Renal cortical epithelial cell (primary cell): ENCODE data around the gene FUOM. TPM values are rescaled to one million over a fixed set of nuclear protein-coding genes. Genes with fewer than 3 reads are reported as not detected.

Source experiments
- DNase-seq: peaks from one replicate; pipeline ENCODE4 v3.0.0-alpha.2; 2011; ENCODE audit warnings: low read depth
- total RNA-seq: library from RNA; depleted of rRNA; stranded (reverse); fragments of >200 nt; gene quantifications from 2 replicates; pipeline ENCODE4 v1.2.3, GENCODE V29; 2014

The FUOM gene
- total RNA-seq, 1 donor from 2014 or later: 6.3 TPM

DNA sequence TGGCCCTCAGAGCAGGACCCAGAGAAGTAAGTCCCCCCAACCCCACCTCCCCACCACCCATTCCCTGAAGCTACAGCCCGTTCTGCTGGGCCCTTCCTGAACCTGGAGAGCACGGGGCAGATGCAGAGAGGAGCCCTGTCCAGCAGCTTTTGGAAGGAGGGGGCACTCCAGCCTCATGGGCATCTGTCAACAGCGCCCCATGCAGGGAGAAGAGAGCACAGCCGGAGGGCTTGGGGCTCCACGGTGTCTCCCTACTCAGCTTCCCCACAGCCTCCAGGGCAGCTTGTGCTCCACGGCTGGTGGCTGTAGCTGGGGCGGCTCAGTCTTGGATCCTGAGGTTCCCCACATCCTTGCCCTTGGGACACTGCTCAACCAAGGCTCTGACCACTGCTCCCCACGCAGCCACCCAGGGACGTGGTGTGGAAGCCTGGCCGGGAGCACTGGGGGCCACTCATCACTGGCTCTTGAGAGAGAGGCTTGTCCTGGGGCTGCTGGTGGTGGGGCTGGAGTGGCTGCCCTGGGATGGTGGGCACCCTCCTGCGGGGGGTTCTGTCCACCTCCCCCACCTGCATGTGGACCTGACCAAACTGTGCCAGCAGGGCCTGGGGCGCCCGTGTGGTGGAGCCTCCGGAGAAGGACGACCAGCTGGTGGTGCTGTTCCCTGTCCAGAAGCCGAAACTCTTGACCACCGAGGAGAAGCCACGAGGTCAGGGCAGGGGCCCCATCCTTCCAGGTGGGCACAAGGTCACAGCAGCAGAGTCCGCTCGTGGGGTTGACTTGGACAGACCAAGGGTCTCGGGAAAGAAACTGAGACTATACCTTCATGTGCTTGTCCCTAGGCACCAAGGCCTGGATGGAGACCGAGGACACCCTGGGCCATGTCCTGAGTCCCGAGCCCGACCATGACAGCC is 6.2 kb downstream of the FUOM start:
- no peak for DNase-seq

DNA sequence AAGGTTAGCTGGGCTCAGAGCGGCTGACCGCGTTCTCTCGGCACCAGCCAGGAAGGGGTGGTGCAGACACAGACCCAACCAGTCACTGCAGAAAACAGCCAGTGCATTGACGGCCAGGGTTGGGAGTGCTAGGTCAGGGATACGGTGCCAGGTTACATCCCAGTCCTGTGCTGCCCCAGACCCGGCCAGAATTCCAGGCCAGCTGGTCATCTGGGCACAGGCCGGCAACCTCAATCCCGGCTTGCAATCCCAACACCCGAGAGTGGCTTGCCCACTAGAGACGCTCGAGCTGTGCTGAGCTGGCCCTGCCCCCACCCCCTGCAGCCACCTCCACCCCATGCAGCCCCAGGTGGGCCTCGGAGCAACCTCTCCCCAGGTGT is 6.9 kb downstream of the FUOM start:
- DNase-seq: no peak

DNA sequence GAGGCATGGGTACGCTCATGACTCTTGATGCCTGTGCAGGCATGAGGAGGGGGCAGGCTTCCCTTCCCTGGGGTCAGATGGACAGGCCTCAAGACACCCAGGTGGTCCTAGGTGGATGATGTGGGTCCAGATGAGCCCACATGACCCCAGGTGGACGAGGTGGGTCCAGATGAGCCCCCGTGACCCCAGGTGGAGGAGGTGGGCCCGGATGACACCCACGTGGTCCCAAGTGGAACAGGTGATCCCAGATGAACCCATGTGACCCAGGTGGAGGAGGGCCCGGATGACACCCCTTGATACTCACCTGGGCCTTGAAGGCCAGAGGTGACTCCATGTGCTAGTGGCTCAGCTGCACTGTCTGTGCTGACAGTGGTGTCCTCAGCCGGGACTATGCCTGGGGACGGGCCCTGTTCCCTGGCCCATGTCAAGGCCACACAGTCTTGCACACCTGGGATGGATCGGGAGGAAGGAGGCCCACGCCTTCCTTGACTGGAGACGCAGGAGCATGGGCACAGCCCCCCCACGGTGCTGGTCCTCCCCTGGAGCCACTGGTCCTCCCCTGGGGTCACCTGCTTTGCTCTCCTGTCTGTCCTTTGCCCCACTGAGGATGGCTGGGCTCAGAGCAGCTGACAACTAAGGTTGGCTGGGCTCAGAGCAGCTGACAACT is 7.4 kb downstream of the FUOM start:
- no peak for DNase-seq

DNA sequence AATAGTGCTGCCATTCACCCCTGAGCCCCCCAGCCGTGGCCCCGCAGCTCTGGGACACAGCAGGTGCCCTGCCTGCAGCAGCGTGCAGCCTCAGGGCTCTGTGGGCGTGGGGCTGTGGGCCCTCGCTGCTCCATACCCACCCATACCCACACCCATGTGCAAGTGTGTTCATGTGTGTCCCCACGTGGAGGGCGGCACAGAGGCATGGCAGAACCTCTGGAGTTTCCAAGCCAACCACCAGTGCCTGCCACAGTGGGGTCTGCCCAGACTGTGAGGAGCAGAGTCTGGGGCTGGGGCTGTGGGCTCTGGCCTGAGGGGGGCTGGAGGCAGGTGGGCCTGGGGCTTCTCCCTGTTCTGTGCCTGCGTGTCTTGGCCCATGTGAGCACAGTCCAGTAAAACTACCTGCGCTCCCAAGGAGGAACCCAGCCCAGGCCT is 8.2 kb downstream of the FUOM start:
- no peak for DNase-seq

DNA sequence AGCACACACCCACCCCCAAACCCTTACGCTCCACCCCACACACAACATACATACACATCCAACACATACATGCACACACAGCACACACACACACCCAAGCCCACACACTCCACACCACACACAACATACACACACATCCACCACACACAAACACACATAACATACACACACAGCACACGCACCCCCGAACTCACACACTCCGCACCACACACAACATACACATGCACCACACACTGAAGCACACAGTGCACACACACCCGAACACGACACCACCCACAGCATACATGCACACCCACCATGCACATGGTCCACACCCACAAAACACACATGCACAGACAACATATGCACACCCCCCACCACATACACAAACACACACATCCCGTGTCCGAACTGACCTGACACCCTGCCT is 8.7 kb downstream of the FUOM start:
- no peak for DNase-seq

DNA sequence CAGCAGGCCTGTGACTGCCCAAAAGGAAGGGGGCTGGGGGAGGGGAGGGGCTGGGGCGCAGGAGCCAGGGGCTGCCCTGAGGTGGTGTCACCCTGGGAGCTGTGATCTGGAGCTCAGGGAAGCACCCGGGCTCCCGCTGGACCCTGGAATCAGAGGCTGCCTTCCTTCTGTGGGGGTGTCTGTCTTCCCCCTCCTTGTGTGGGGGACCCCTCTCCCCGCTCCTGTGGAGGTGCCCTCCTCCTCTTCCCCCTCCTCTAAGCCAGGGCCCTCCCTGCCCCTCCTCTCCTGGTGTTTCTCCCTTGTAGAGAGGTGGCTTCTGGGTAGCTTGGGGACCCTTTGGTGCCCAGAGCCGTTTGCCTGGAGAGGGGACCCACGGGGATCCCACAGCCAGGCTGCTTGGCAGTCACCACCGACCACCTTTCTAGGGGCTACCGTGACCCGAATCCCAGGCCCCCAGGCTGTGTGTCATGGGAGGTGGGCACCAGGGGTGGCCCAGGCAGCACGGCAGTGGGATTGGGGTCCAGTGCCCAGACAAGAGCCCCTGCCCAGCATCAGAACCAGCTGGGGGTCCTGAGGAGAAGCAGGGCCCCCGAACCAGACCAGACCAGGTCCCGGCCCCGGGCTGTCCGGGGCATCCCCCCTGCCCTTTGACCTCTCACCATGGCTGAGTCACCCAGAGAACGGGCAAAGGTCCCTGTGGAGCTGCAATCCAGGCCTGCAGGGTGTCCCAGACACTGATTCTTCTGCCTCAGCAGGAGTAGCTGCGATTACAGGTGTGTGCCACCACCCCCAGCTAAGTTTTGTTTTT is 9.9 kb downstream of the FUOM start:
- no peak for DNase-seq

DNA sequence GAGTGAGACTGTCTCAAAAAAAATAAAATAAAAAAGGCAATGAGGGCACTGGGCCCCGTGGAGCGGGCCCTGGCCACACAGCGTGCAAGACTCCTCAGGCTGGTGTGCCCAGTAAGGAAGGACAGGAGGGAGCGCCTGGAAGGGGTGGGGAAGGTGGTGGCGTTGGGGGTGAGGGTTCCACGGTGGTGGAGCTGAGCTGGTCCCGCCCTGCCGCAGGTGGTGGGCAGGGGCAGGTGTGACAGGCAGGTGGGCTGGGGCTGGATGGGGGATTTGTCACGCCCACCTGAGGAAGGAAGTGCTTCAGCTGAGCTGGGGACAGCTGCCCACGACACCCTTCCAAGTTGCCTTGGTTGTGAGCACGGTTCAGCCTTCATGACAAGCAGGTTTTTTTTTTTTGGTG is 11.4 kb downstream of the FUOM start:
- DNase-seq: no peak

DNA sequence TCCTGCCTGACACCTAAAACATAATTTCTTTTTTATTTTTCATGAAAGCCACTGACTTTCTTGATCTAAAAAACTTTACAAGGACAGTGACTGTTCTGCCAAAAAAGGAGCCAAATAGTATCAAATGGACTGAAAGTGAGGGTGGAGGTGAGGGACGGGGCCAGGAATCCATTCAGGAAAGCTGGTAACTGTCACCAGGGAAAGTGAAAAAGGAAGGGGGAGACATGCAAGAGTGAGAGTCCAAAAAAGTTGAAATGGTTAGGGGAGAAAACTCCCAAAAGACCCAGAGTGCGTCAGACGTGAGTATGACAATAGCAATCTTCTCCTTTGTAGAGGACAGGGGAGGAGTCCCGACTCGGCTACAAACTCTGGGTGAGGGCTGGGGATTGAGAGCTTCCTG is 13.6 kb downstream of the FUOM start:
- DNase-seq: no peak

DNA sequence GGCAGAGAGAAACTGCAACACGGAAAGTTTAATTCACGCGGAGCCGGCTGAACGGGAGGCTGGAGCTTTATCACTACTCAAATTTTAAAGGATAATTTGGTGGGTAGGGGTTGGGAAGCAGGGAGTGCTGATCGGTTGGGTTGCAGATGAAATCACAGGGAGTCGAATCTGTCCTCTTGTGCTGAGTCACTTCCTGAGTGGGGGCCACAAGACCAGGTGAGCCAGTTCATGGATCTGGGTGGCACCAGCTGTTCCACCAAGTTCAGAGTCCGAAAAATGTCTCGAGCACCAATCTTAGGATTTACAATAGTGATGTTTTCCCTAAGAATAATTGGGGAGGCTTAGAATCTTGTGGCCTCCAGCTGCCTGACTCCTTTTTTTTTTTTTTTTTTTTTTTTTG is 14.3 kb downstream of the FUOM start:
- no peak for DNase-seq

DNA sequence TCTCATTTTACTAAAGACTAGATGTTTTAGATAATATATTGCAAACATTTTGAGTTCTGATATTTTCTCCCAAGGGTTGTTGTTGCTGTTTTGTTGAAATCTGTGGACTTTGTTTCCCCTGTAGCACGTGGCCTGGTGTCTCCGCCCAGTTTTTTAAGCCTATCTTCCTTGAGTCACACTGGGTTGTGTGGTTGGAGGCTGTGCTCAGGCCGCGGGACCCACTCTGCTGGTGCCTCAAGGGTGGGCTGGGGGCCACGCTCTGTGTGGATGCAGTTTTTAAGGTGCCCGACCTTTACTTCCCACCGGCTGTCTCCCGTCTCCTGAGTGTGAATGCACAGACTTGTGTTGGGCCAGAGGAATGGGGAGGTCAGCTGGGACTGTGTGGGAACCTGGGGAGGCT is 14.9 kb downstream of the FUOM start:
- DNase-seq: no peak

DNA sequence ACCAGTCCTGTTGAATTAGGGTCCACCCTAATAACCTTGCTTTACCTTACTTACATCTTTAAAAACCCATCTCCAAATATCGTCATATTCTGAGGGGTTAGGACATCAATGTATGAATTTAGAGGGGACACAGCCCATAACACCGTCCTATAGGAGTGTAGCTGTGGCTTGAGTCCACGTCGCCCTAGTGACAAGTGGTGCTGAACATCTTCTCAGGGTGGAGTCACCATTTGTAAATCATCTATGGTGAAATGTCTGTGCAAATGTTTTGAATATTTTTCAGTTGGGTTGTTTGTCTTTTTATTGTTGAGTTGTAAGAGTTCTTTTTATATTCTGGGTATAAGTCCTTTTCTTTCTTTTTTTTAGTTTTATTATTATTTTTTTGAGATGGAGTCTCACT is 15.8 kb downstream of the FUOM start:
- no peak for DNase-seq

DNA sequence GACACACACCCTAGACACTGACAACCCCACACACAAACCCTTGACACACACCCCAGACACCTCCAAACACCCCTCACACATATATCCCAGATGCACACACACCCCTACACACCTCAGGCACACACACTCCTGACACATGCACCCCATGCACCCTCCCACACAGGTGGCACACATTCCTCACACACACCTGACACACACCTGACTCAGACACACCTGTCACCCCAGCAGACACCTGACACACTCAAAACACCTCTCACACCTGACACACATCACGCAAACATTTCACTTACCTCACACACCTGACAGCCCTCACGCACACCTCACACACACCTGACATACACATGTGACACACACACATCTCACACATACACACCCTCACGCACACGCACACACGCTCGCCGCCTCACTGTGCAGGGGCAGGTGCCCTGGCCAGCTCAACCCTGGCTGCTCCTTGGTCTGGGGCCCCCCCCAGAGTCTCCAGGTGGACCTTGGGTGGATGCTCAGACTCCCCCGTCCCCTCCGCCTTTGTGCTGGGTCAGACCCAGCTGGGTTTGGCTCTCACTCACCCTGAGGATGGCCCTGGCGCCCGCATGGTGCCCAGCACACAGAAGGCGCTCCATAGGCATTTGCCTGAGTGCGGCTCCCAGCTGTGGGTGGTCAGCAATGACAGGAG is 18.0 kb downstream of the FUOM start:
- no peak for DNase-seq

DNA sequence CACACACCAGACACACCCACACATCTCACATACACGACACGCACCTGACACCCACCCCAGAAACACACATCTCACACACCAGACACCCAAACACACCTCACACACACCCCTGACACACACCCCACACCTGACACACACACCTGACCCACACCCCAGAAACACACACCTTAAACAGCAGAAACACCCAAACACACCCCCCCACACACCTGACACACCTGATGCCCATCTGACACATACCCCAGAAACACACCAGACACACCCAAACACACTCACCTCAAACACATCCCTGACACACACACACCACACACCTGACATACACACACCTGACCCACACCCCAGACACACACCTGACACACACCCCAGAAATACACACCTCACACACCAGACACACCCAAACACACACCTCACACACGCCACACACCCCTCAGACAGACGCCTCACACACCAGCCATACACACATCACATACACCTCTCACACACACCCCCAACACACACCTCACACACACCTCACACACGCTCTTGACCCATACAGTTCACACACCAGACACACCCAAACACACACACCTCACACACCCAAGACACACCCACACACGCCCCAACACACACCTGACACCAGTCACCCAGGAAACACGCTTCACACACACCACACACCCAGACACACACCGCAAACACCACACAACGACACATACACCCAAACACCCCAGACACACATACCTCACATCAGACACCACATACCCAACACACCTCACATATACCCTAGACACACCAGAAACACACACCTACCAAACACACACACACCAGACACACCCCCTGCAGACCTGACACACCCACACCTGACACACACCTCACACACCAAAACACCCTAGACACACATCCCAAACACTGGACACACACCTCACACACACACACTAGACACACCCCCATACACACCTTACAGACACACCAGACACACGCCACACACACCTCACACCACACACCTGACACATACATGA is 19.4 kb downstream of the FUOM start:
- no peak for DNase-seq

DNA sequence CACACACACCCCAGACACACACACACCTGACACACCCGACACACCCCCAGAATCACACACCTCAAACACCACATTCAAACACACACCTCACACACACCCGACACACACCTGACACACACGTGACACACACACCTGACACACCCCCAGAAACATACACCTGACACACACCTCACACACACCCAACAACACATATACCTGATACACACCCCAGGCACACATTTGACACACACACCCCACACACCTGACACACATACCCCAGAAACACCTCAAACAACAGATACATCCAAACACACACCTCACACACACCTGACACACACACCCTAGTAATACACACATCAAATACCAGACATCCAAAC is 20.5 kb downstream of the FUOM start:
- DNase-seq: no peak

DNA sequence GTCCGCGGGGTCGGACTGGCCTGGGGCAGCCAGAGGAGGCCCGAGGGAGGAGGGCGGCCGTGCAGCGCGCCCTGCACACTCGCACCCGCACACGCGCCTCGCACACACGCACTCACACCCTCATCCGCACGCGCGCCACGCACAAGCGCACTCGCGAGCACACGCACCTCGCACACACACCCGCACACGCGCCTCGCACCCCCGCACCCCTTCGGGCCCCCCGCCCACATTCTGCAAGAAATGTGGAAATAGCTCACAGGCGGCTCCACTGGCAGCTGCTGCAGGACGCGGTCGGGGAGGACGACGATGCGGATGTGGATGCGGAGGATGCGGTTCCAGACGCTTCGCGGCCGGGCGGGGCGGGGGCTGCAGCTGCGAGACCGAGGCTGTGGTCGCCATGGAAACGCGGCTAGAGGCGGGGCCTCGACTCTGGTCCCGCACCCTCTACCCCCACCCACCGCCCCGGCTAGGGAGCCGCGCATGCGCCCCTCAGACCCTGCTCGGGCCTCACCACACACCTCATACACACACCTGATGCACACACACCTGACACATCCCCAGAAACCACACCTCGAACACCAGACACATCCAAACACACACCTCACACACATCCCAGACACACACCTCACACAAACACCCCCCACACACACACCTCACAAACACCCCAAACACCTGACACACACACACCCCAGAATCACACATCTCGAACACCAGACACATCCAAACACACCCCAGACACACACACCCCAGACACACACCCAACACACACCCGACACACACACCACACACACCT is 21.0 kb downstream of the FUOM start, which contains the start of gene CALY:
TSS of gene CALY (minus strand) at position 320 of the 793 bp plus-strand sequence. CDS start 7,907 bp downstream, outside the sequence.
- no peak for DNase-seq

DNA sequence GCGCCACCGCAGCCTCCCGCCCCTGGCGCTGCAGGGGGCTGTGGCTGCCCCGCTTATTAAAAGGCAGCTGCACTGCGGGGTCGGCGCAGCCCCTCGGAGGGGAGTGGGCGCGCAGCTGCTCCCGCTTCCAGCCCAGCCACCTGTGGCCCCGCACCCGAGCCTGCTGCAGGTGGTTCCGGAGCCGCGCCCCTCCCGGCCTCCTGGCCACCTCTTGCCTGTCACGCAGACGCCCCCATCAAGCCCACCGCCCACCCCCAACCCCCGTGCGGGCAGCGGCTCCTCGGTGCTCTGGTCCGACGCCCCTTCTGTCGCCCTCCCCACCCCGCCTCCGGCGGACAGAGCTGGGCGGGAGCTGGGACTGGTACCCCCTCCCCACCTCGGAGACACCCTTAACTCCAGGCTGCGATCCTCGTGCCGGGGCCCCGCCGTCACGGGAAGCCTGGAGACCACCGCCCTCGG is 21.7 kb downstream of the FUOM start:
- no peak for DNase-seq

DNA sequence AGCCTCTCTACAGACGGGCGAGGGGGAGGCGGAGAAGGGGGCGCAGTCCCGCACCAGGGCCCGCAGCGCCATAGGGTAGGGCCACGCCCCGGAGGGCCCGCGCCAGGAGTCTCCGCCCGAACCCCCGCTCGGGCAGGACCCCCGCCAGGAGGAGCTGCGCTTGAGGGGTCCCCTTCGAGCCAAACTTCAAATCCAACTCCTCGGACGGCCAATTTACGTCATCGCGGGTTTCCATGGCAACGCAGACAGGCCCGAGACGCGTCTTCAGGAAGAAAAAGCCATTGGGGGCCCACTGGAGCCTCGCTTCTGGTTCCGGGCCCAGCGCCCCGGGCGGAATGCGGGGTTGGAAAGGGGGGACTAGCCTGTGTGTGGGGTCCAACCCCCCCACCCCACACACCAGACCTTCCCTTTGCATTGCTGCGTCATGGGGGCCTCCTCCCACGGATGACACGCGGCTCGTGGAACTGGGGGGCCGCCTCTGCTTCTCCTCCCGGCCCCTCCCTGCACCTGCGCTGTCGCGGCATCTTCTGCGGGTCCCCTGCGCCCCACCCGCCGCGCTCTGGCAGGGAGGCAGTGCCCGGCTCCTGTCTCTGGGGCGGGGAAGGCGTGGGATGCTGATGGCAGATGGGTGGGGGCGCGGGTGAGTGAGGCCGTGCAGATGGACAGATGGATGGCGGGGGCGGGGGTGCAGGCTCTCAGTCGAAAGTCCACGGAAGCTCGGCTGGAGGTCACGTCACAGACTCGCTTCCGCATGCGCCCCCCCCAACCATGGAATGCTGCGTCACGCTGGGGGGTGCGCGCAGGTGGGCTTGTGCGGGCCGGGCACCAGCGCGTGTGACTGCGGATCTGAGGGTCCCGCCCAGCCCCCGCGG is 22.3 kb downstream of the FUOM start:
- no peak for DNase-seq

DNA sequence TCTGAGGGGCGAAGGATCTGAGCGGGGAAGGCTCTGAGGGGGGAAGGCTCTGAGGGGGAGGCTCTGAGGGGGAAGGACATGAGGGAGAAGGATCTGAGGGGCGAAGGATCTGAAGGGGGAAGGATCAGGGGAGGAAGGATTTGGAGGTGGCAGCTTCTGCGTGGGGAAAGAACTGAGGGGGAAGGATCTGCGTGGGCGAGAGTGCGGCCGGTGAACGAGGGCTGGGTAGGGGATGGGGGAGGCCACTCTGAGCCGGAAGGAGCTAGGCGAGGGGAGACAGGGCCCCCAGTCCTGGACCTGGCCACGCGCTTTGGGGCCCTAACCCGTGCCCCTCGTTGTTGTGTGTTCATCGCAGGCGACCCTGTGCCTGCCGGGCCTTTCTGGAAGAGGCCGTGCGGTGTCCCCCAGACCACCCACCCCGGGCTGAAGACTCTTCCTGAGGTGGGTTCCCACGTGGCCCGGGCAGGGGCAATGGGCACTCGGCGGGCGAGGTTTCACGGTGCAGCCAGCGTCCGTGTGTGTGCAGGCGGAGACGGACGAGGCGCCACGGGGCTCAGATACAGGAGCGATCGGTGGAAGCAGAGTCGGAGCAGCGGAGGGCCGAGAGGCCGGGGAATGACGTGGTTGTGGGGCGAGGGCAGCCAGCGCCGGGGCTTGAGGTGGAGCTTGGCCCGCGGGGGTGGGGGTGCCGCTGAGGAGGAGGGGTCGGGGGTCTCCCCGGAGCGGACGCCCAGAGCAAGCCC is 23.1 kb downstream of the FUOM start:
- no peak for DNase-seq
